ENCODE measurements around the gene CNTNAP3. TPM values are rescaled to one million over a fixed set of nuclear protein-coding genes. Genes with fewer than 3 reads are reported as not detected.
"Not testable (repeated sequence)": the region's sequence is repeated elsewhere in the genome, so short reads cannot be mapped to it uniquely, and the experiment has no call there.

The CNTNAP3 gene
- total RNA-seq, 1 experiment from 2014 or later, result 18.0 TPM

DNA sequence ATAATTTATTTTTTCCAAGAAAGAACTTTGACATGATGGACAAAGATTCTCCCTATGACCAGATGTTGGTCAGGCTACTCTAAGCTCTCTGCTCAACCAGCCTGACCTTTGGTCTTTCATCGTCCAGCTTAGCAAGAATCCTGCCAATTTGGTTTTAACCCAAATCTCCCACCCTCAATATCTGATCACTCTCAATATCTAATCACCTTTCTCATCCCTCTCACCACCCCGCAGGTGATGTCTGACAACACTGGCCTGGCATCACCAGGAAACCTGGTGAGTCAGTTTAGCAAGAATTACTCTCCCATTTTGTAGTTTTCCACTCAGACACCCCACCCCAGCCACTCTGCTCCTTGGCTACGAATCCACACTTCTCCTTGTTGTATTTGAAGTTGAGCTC lies 207.9 kb downstream of the CNTNAP3 start:
- DNase-seq (ENCODE audit: low spot score); in situ Hi-C loops (cut with HindIII; ENCODE audit: low sequenced_read_pairs): not testable (repeated sequence)

DNA sequence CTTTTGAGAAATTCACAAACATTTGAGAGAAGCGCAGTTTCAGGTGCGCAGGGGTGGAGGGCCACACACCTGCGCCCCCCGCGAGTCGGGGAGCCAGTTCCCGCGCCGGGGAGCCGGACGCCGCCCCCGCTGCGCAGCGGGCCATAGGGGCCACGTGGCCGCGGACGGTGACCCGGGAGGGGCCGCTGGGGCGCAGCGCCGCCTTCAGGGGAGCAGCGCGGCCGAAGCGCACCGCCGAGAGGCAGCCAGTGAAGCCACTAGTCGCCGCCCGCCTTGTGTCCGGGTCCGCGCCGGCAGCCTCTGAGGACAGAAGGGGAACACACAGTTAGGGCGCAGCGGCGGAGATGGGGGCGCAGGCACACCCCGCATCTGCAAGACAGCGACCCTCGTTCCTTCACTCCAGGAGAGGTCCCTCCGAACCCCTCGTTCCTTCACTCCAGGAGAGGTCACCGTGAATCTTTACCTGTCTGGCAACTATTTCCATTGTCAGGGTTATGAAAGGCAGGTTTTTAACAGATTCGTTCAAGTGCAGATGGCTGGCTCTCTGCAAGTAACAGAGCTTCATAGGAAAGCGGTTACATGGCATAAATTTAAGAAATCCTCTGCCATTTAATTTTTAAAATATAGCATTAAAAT lies 209.2 kb downstream of the CNTNAP3 start:
- not testable (repeated sequence) for DNase-seq (ENCODE audit: low spot score)

DNA sequence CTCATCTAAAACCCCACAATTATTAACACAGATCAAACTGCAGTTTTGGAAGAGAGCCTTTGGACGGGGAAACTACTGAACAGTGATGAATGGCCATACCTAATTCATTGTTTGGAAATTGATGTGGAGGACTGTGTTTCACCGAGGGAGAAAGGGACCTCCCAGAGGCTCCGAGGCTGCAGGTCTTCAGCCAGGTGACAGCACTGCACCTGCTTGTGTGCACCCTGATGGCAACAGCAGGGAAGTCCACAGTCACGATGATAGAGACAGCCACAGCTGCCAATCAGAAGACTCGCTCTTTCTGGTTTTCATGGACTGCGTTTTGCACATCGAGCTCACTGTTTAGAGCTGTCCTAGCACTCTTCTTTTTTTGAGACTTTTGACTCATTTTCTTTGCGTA lies 214.4 kb downstream of the CNTNAP3 start:
- in situ Hi-C loops (cut with HindIII; ENCODE audit: low sequenced_read_pairs); DNase-seq (ENCODE audit: low spot score): not testable (repeated sequence)

More for the DNA sequence above, 209.2 kb downstream of the CNTNAP3 start:
- in situ Hi-C loops (cut with HindIII; ENCODE audit: low sequenced_read_pairs), result not testable (repeated sequence)

DNA sequence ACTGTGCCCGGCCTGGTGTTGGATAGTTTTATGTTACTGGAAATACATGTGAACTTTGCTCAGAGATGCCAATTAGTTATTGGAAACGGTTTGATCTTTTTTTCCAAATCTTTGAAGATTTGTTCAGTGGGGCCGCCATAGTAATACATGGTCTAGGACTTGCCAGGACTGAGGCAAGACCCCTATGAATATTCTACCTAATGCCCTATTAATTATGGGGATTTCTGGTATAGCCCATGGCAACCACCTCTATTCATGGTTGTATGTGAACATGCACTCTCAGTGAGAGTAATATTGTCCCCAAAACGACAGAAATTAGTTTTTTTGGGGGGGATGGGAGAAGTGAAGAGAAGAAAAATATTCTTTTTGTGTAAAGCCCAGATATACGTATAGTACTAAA lies 220.3 kb downstream of the CNTNAP3 start:
- in situ Hi-C loops (cut with HindIII; ENCODE audit: low sequenced_read_pairs), result not testable (repeated sequence)

DNA sequence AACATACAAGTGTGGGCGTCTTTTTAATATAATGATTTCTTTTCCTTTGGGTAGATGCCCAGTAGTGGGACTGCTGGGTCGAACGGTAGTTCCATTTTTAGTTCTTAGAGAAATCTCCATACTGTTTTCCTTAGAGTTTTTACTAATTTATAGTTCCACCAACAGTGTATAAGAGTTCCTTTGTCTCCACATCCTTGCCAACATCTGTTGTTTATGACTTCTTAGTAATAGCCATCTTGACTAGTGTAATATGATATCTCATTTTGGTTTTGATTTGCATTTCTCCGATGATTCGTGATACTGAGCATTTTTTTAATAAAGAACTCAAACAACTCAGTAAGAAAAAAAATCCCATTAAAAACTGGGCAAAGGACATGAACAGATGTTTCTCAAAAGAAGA lies 225.0 kb downstream of the CNTNAP3 start:
- in situ Hi-C loops (cut with HindIII; ENCODE audit: low sequenced_read_pairs); DNase-seq (ENCODE audit: low spot score): not testable (repeated sequence)

More for the DNA sequence above, 220.3 kb downstream of the CNTNAP3 start:
- not testable (repeated sequence) for DNase-seq (ENCODE audit: low spot score)

DNA sequence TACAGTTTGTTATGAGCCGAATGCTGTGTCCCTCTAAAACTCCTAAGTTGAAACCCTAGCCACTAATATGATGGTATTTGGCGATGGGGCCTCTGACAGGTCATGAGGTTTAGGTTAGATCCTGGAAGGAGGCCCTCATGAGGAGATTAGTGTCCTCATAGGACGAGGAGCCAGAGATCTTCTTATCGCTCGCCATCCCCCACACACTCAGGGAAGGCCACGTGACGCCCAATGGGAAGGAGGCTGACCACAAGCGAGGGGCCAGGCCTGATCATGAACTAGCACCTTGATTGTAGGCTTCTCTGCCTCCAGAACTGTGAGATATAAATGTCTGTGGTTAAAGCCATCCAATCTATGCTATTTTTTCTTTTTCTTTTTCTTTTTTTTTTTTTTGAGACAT lies 233.5 kb downstream of the CNTNAP3 start:
- DNase-seq (ENCODE audit: low spot score); in situ Hi-C loops (cut with HindIII; ENCODE audit: low sequenced_read_pairs): not testable (repeated sequence)

DNA sequence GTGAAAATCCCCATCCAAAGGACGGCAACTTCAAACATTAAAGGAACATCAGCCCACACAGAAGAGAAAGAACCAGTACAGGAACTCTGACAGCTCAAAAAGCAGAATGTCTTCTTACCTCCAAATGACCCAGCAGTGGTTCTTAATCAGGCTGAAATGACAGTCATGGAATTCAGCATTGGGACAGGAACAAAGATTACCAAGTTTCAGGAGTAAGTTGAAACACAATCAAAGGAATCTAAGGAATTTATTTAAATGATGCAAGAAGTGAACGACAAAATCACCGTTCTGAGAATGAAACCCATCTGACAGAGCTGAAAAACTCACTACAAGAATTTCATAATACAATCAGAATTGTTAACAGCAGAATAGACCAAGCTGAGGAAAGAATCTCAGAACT lies 241.1 kb downstream of the CNTNAP3 start:
- in situ Hi-C loops (cut with HindIII; ENCODE audit: low sequenced_read_pairs); DNase-seq (ENCODE audit: low spot score): not testable (repeated sequence)

DNA sequence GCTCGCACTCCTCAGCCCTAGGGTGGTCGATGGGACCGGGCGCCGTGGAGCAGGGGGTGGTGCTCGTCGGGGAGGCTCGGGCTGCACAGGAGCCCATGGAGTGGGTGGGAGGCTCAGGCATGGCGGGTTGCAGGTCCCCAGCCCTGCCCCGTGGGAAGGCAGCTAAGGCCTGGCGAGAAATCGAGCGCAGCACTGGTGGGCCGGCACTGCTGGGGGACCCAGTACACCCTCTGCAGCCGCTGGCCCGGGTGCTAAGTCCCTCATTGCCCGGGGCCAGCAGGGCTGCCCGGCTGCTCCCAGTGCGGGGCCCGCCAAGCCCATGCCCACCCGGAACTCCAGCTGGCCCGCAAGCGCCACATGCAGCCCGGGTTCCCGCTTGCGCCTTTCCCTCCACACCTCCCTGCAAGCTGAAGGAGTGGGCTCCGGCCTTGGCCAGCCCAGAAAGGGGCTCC lies 245.6 kb downstream of the CNTNAP3 start:
- in situ Hi-C loops (cut with HindIII; ENCODE audit: low sequenced_read_pairs); DNase-seq (ENCODE audit: low spot score): not testable (repeated sequence)

DNA sequence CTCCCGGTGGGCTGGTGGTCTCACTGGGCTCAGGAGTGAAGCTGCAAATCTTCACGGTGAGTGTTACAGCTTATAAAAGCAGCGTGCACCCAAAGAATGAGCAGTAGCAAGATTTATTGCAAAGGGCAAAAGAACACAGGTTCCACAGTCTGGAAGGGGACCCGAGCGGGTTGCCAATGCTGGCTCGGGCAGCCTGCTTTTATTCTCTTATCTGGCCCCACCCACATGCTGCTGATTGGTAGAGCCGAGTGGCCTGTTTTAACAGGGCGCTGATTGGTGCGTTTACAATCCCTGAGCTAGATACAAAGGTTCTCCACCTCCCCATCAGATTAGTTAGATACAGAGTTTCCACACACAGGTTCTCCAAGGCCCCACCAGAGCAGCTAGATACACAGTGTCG lies 246.2 kb downstream of the CNTNAP3 start:
- DNase-seq (ENCODE audit: low spot score); in situ Hi-C loops (cut with HindIII; ENCODE audit: low sequenced_read_pairs): not testable (repeated sequence)

DNA sequence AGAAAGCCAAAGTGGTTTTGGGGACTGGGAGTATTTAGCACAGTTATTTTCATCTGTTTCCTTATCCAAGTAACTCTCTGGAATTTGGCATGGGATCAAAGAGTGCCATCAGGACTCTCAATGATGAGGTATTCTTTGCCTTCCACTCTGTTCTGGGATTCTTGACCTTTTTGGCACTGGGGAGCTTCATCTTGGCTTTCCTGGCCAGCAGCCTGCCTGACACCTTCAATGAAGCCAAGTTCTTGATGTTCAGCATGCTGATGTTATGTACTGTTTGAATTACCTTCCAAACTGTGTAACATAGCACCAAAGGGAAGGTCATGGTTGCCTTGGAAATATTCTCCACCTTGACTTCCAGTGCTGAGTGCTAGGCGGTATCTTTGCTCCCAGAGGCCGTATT lies 248.8 kb downstream of the CNTNAP3 start:
- in situ Hi-C loops (cut with HindIII; ENCODE audit: low sequenced_read_pairs); DNase-seq (ENCODE audit: low spot score): not testable (repeated sequence)

DNA sequence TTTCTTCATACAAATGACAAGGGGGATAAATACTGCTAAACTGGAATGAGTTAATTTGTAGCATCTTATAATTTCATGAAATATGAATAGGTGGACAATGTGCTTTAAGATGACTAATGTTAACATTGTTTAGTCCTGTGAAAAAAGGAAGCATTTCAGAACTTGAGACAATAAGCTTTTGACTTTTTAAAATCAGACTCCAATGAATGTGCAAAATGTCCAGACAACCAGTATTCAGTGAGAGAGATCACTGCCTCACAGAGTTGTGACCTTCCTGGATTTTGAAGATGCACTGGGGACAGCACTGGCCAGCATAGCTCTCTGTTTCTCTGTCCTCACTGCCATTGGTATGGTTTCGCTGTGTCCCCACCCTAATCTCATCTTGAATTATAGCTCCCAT lies 249.7 kb downstream of the CNTNAP3 start:
- in situ Hi-C loops (cut with HindIII; ENCODE audit: low sequenced_read_pairs); DNase-seq (ENCODE audit: low spot score): not testable (repeated sequence)

DNA sequence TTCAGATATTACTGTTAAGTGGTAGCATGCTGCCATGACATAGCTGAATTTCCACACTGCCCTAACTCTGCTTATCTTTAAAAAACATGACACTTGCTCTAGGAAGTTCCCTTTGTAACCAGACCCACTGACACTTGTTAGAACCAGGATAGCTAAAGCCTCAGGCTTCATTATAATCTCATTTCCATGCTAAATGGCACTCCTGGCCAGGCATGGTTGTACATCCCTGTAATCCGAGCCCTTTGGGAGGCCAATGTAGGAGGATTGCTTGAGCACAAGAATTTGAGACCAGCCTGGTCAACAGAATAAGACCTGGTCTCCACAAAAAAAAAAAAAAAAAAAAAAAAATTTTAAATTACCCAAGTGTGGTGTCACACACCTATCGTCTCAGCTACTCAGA lies 254.1 kb downstream of the CNTNAP3 start:
- DNase-seq (ENCODE audit: low spot score); in situ Hi-C loops (cut with HindIII; ENCODE audit: low sequenced_read_pairs): not testable (repeated sequence)

DNA sequence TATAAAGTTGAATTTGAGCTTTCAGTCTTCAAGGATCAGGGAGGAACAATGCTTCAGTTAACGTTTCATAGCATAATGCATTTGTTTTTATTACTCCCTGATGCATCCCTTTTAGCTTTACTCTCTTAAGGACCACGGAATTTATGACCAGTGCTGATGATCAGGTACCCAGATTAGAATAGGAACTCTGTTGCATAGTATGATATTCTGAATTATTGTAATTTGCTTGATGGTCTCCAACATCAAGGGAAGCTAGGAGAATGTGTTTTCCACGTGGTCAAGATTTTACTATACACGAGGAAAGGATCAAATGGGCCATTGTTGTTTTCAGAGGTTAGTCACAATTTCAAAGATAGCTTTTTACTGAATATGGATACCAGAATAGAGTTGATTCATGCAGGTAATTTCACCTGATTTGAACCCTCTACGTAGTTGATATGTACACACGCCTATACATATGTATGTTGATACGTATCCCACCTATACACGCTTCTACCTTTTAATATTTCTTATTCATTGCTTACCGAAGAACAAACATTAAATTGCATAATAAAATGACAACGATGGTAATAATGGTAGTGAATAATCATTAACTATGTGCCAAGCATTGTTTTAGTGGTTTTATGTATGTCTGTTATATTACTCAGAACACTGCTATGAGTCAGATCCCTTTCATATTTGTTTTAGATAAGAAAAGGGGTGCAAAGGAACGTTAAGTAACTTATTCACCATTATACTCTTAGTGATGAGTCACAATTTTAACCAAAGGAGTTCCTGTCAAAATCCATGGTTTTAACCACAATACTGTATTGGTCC lies 257.6 kb downstream of the CNTNAP3 start:
- DNase-seq (ENCODE audit: low spot score); in situ Hi-C loops (cut with HindIII; ENCODE audit: low sequenced_read_pairs): not testable (repeated sequence)

DNA sequence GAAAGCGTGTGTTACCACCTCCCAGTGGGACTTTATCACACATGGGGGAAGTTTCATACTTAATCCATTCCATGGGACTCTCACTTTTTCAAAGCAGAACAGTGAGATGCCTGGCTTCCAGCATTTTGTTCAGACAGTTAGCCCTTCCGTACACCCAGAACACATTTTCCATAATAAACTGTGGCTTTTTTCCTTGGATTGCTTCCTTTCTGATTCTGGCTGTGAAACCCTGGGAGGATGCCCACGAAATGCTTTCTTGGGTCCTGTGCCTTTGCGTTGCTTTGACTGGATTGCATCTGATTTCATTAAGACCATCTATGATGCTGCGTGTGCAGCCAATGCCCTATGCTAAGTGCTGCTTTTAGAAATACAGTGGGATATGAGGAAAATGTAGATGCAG lies 259.1 kb downstream of the CNTNAP3 start:
- DNase-seq (ENCODE audit: low spot score); in situ Hi-C loops (cut with HindIII; ENCODE audit: low sequenced_read_pairs): not testable (repeated sequence)

DNA sequence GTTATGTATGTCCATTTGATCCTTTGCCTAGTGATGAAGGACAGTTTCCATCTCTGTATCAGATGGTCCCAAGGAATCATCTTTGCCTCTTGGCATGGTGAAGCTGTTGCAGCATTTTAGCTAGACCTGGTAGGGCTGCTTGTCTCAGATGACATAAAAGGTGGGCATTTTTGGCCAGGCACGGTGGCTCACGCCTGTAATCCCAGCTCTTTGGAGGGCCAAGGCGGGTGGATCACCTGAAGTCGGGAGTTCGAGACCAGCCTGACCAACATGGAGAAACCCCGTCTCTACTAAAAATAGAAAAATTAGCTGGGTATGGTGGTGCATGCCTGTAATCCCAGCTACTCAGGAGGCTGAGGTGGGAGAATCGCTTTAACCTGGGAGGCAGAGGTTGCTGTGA lies 259.8 kb downstream of the CNTNAP3 start:
- in situ Hi-C loops (cut with HindIII; ENCODE audit: low sequenced_read_pairs); DNase-seq (ENCODE audit: low spot score): not testable (repeated sequence)

DNA sequence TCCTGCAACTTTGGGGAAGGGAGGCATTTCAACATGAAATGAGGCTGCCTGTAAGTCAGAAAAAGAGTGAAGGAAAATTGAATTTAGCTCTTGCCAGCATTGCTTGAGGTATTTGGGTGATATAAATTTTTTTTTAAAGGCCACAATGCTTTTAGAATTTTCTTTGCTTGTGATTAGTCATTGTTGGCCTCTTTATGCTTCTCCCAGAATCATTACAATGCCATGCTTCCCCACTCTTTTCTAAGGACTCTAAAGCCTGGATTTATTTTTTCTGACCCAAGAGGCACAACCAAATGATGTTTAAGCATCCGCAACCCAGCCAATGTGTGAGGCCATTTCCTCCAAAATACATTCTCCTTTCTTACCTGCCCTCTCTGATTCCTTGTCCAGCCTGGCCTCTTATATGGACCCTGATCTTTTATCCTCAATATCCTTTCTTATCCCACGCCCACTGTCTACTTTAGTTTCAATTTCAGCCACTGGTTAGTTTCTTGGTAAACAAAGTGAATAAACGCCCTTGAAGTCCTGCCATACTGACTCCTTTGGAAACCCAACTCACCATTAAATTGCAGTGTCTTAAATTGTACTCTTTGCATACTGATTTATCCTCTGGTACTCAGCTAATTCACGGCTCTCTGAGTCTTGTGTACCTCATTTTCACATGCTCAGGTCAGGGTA lies 261.9 kb downstream of the CNTNAP3 start:
- DNase-seq (ENCODE audit: low spot score); in situ Hi-C loops (cut with HindIII; ENCODE audit: low sequenced_read_pairs): not testable (repeated sequence)
